ENCODE measurements around the gene SLC13A3.

- TF ChIP-seq CTCF (conservative IDR thresholded peaks at IDR 0.05) = no peak
- no peak for TF ChIP-seq EZH2 (IDR thresholded peaks at IDR 0.05; ENCODE audit: low read depth)
These were observed 7.1 kb downstream of the SLC13A3 start for GRCh38 chr20:46644160-46644559.

Data from PC-9 (cell line).